GM19193 (cell line): ENCODE measurements around the gene CHCHD6.

Experiments used
- POLR2A ChIP-seq: IDR thresholded peaks from 4 replicates; pipeline ENCODE4 v1.6.1; 2011; ENCODE audit not compliant: insufficient read depth, insufficient read length; ENCODE audit errors: extremely low read depth

The CHCHD6 gene

DNA sequence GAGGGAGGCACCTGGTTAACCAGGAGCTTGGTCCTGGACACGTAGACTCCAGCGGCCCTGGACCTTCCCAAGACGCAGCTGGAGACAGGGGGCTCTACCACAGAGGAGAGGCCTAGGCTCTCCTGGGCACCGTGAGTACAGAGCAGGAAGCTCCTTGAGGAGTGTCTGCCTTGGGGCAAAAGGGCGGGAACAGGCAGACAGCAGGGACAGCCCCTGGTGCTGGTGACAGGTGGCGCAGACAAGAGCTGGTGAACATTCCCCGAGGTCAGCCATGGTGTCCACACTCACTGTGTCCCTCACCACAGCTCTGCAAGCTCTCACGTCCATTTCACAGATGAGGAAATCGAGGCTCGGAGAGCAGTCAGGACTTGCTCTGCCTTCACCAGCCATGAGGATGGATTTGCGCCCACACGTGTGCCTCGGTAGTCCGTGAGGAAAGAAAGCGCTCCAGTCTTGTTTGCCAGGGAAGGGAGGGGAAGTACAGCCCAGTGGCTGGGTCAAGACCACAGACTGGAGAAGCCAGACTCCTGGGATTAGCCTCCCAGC is 276.3 kb downstream of the CHCHD6 start:
- TF ChIP-seq POLR2A = no peak

DNA sequence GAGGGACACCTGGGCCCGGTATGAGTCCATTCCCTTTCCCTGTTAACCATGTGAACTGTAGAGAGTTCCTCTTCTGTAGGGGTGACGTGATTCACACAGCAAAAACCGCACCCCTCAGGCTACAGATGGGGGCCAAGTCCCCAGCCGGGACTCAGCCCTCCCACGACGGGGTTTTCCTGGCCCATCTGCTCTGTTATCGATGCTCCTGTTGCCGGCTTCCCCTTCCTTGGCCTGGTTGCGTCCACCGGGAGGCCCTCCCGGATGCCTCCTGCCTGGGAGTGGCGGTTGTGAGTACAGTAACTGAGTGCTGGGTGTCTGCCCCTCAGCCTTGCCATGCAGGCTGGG is 278.1 kb downstream of the CHCHD6 start:
- no peak for TF ChIP-seq POLR2A

DNA sequence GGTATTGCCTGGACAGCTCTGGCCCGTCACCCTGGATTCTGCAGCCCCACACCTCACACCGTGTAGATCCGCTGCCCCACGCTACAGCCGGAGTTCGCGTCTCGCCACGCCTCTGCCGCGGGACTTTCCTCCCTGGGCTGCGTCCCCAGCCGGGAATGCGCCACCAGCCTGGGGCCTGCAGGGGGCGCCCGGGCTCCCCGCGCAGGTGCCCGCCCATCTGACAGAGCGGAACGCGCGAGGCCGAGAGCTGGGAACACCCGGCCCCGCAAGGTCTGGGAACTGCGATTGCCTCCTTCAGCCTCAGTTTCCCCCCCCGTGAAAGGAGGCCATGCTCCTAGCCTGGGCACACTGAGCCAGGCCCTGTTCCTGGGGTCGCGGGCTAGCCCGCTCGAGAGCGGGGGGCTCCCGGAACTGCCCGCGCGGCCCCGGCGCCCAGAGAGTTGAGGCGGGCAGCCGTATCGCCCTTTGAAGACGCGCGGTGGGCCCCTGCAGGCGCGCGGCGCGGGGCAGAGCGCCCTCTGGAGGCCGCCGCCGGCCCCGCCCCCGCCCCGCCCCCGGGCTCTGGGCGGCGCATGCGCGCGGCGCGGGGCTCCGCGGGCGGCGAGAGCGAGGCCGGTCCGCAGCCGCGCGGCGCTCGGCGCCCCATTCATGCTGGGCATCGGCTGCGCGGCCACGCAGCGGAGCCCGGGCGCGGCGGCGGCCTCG is 278.6 kb downstream of the CHCHD6 start, which contains the start of gene PLXNA1:
Gene PLXNA1, plus strand, starts transcription at position 645 of the 705 bp plus-strand sequence. CDS start 5,479 bp downstream, outside the sequence.
- TF ChIP-seq POLR2A = peak; percentile 11

DNA sequence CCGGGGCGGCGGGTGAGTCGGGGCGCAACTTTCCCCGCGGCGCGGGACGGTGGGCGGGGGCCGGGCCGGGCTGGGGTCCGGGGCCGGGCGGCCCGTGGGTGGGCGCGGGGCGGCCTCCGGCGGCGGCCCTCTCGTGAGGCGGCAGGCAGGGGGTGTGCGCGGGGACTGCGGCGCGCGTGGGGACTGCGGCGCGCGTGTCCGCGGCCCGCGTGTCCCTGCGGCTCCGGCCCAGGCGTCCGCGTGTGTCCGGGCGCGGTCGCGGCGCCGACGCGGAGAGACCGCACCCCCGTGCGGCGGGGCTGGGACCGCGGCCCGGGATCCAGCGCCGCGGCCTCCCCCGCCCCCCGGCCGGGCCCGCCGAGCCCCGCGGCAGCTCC is 279.2 kb downstream of the CHCHD6 start:
- no peak for TF ChIP-seq POLR2A

- no peak for TF ChIP-seq POLR2A
These were observed 279.8 kb downstream of the CHCHD6 start for GRCh38 chr3:126983653-126984390.

- TF ChIP-seq POLR2A = no peak
These were observed 280.5 kb downstream of the CHCHD6 start for GRCh38 chr3:126984391-126985131.

DNA sequence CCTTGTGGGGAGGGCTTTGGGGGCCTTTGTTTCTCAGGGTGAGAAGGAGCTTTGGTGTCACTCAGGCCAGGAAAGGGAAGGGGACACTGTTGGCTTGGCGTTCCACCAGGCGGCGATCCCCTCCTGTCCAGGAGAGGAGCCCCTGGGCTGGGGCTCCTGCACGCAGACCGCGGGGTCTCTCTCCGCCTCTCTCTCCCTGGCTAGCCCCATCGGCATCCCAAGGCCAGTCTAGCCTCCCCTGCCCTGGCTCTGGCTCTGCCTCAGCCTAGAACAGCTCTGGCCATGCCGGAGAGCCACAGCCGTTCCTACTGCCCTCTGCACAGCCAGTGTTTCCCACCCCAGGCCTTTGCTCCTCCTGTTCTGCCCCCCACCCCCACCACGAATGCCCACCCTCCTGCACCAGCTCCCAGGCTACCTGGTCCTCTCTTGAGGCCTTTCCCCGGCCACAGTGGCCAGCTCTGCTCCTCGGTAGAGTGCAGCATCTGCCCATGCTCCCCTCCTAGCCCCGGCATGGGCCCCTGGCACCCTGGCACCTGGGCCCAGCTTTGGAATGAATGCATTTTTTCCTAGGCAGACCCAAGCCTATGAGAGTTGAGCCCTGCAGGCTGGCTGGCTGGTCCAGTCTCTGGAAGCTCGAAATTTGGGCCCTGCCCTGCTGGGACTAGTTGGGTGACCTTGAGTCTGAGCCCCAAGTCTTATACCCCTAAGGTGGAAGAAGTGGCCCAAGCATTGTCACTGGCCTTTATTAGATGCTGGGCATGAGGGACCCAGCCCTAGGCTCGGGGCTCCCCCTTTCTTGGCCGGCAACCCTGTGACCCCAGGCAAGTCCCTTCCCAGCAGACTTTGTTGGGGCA is 281.3 kb downstream of the CHCHD6 start:
- no peak for TF ChIP-seq POLR2A

DNA sequence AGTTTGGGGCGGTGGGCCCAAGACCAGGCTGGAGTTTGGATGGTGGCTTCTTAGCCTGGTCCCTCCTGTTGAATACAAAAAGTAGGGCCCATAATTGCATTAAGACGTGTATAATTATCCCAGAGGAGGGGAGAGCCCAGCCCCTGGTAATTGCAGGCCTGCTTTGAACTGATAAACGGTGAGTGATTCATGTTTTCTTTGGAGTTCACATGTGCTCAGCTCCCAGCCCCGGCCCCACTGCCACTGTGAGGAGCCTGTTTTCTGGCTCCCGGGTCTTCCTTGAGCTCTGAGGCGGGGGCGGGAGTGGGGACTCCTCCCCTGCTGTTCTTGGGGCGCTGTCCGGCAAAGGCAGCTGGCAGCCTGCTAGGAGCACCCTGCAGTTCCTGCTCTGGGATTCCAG is 282.0 kb downstream of the CHCHD6 start:
- TF ChIP-seq POLR2A = no peak

DNA sequence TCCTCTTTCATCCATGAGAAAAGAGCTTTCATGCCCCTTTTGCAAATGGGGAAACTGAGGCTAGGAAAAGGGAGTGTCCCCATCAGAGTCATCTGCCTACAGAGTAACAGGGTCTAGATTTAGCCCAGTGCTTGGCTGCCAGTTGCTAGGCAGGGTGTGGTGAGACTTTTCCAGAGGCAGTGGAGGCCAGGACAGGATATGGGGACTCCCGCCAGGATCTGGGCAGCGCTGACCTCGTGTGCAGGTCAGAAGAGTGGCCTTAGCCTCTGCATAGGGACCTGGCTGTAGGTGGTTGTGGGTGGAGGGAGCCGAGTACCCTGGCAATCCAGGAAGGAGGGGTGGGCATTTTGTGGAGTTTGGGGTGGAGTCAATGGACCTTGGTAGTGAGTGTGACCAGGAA is 283.1 kb downstream of the CHCHD6 start:
- TF ChIP-seq POLR2A = no peak

GRCh38 chr3:126987596-126987995 is 283.6 kb downstream of the CHCHD6 start:
- no peak for TF ChIP-seq POLR2A

DNA sequence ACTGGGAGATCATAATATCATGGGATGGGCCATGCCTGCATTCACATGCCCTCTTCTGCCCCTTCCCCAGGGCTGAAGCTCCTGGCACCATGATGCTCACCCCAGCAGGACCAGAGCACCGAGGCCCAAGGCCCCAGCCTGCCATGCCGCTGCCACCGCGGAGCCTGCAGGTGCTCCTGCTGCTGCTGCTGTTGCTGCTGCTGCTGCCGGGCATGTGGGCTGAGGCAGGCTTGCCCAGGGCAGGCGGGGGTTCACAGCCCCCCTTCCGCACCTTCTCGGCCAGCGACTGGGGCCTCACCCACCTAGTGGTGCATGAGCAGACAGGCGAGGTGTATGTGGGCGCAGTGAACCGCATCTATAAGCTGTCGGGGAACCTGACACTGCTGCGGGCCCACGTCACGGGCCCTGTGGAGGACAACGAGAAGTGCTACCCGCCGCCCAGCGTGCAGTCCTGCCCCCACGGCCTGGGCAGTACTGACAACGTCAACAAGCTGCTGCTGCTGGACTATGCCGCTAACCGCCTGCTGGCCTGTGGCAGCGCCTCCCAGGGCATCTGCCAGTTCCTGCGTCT is 284.5 kb downstream of the CHCHD6 start:
- TF ChIP-seq POLR2A = no peak

DNA sequence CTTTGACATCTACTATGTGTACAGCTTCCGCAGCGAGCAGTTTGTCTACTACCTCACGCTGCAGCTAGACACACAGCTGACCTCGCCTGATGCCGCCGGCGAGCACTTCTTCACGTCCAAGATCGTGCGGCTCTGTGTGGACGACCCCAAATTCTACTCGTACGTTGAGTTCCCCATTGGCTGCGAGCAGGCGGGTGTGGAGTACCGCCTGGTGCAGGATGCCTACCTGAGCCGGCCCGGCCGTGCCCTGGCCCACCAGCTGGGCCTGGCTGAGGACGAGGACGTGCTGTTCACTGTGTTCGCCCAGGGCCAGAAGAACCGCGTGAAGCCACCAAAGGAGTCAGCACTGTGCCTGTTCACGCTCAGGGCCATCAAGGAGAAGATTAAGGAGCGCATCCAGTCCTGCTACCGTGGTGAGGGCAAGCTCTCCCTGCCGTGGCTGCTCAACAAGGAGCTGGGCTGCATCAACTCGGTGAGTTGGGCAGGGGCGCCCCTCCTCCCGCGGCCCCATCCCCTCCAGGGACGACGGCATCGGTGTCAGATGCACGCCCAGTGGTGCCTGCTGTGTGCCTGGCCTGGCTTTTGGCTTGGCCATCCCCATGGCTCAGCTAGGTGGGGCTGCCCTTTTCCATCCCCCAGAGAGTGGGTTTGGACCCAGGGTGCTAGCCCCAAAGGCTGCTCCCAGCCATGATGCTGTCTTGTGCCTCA is 285.4 kb downstream of the CHCHD6 start:
- no peak for TF ChIP-seq POLR2A

DNA sequence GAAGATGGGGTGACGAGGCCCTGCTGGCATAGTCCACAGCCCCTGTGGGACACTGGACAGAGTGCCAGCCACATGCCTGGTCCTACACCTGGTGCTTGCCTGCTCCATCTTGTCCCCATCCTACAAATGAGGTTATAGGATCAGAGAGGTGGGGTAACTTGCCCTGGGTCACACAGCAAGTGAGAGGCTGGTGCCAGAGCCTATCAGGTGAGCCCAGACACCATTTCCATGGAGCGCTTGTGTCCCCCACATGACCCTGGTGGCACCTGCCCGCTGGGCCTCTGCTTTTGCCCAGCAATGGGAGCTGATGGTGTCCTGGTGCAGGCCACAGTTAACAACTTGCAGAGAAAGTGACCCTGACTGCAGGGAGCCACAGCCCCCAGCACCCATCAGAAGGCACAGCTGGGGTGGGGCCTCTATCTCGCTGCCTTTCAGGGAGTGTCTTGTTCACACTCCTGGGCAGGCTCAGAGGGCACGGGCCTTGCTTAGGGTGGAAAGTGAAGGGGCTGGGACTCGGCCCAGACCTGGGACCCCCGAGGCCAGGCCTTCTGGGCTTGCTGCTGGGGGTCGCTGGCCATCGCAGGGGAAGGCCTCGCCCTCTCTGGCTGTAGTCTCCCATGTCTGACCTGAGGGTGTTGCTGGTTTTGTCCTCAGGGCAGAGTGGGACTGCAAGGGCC is 286.1 kb downstream of the CHCHD6 start:
- no peak for TF ChIP-seq POLR2A
